HepG2 (cell line): ENCODE data around the gene TAGLN2. TPM values are rescaled to one million over a fixed set of nuclear protein-coding genes. Genes with fewer than 3 reads are reported as not detected.
"Not testable (repeated sequence)": the region's sequence is repeated elsewhere in the genome, so short reads cannot be mapped to it uniquely, and the experiment has no call there.

Experiments
- ATAC-seq: fragments of 200-7000 bp; cut with Tn5 transposase; 3 replicates; pipeline ENCODE4 v1.9.1; 2020; ENCODE audit warnings: mild to moderate bottlenecking, moderate library complexity
- BruUV-seq: library from RNA; stranded (reverse); fragments of 400-500 nt; replicated peaks from 2 replicates; lab custom pipeline; 2021; lab: Mats Ljungman, UMichigan
- CTCF ChIA-PET: fragments of 300-600 bp; formaldehyde crosslinking; extraction: SDS; loops from one replicate; lab custom pipeline; 2021; ENCODE audit warnings: low total read pairs, inconsistent platforms, low intra/inter-chr PET ratio; lab: Yijun Ruan, JAX
- POLR2A ChIA-PET: fragments of 350-600 bp; sonication (Branson Sonifier 250); formaldehyde crosslinking; loops from one replicate; lab custom pipeline; 2020; ENCODE audit warnings: antibody characterized with exemption, inconsistent platforms; lab: Yijun Ruan, JAX
- DNase-seq: peaks from one replicate; pipeline ENCODE4 v3.0.0-alpha.2; 2015; ENCODE audit warnings: low spot score
- FAIRE-seq: peaks from 3 replicates; lab custom pipeline; 2011; peaks lifted over from hg19 to GRCh38; lab: Jason Lieb, UNC
- H2AFZ ChIP-seq: one replicate; pipeline ENCODE4 v1.6.1; 2011; ENCODE audit warnings: low read length, inconsistent platforms
- H3K27ac ChIP-seq: fragments of 300-600 bp; 3 replicates; pipeline ENCODE4 v1.8.0; 2011; ENCODE audit warnings: mixed run types, mild to moderate bottlenecking, mixed read lengths, low read length, inconsistent platforms; ENCODE audit not compliant: insufficient read depth; ENCODE audit errors: extremely low read length
- H3K27me3 ChIP-seq, 2 experiments: fragments of 200-600 bp in 1 of 2; 2 replicates in 1 of 2; 3 replicates in 1 of 2; pipeline versions ENCODE4 v1.6.0 to v1.8.0; 2011; ENCODE audit warnings: low read length in 2 of 2, mild to moderate bottlenecking in 2 of 2, moderate library complexity in 2 of 2, inconsistent platforms in 1 of 2; ENCODE audit not compliant: insufficient read depth in 2 of 2, control insufficient read depth in 1 of 2
- H3K36me3 ChIP-seq, 2 experiments: fragments of 200-600 bp in 1 of 2; replicated peaks in 1 of 2; 2 replicates in 1 of 2; 3 replicates in 1 of 2; pipeline versions ENCODE4 v1.5.1 to v1.8.0; 2011; ENCODE audit warnings: low read length in 2 of 2, inconsistent platforms in 1 of 2; ENCODE audit not compliant: insufficient read depth in 2 of 2, control insufficient read depth in 1 of 2
- H3K4me1 ChIP-seq: 2 replicates; pipeline ENCODE4 v1.5.1; 2012; ENCODE audit warnings: low read length, inconsistent platforms; ENCODE audit not compliant: insufficient read depth
- H3K4me2 ChIP-seq: 2 replicates; pipeline ENCODE4 v1.6.0; 2011; ENCODE audit warnings: low read depth, low read length, inconsistent platforms
- H3K4me3 ChIP-seq, 3 experiments: fragments of 200-600 bp in 1 of 3; sonication (generic), shearing (Covaris generic) in 1 of 3; replicated peaks in 1 of 3; 2 replicates each; pipeline ENCODE4 v1.5.1; 2011 to 2016; ENCODE audit warnings: low read length in 3 of 3, inconsistent platforms in 2 of 3, low read depth in 2 of 3, mild to moderate bottlenecking in 2 of 3, control low read depth in 1 of 3, mixed read lengths in 1 of 3; ENCODE audit not compliant: insufficient read depth in 1 of 3
- H3K79me2 ChIP-seq: one replicate; pipeline ENCODE4 v1.6.1; 2011; ENCODE audit warnings: low read length, inconsistent platforms; ENCODE audit not compliant: insufficient read depth
- H3K9ac ChIP-seq: 2 replicates; pipeline ENCODE4 v1.6.0; 2011; ENCODE audit warnings: mild to moderate bottlenecking, low read depth, low read length, inconsistent platforms; ENCODE audit not compliant: insufficient read depth
- H3K9me3 ChIP-seq: 2 replicates; pipeline ENCODE4 v1.5.1; 2012; ENCODE audit warnings: mild to moderate bottlenecking, low read length
- H4K20me1 ChIP-seq: 2 replicates; pipeline ENCODE4 v1.6.0; 2011; ENCODE audit warnings: inconsistent platforms, mild to moderate bottlenecking, low read length, moderate library complexity; ENCODE audit not compliant: insufficient read depth
- ATF7 ChIP-seq, 2 experiments: fragments of 450-650 bp in 1 of 2; sonication (generic) in 1 of 2; formaldehyde crosslinking in 1 of 2; IDR thresholded peaks; 2 replicates each; pipeline versions ENCODE4 v1.4.0 to v1.6.1; 2016 to 2020; ENCODE audit warnings: antibody characterized with exemption in 1 of 2, mild to moderate bottlenecking in 1 of 2, missing genetic modification reagents in 1 of 2
- SIN3B ChIP-seq: fragments of 150-350 bp; IDR thresholded peaks from 2 replicates; pipeline ENCODE4 v1.6.1; 2014; ENCODE audit warnings: low read length
- SOX13 ChIP-seq, 3 experiments: fragments of 450-650 bp in 1 of 3; sonication (generic) in 1 of 3; formaldehyde crosslinking in 1 of 3; IDR thresholded peaks in 2 of 3; conservative IDR thresholded peaks in 1 of 3; 2 replicates each; pipeline versions ENCODE4 v1.5.0 to v1.6.1; 2016 to 2020; ENCODE audit warnings: antibody characterized with exemption in 1 of 3, mild to moderate bottlenecking in 1 of 3, missing compliant biosample characterization in 1 of 3, missing genetic modification reagents in 1 of 3, moderate library complexity in 1 of 3
- ZNF335 ChIP-seq: sonication (generic); formaldehyde crosslinking; IDR thresholded peaks from 2 replicates; pipeline ENCODE4 v1.4.0; 2020; ENCODE audit warnings: missing genetic modification reagents
- ZNF589 ChIP-seq: sonication (generic); formaldehyde crosslinking; conservative IDR thresholded peaks from 2 replicates; pipeline ENCODE4 v1.8.0; 2022; ENCODE audit warnings: mild to moderate bottlenecking, moderate library complexity, missing genetic modification reagents
- ZNF781 ChIP-seq: sonication (generic); formaldehyde crosslinking; IDR thresholded peaks from 2 replicates; pipeline ENCODE4 v1.5.1; 2020; ENCODE audit warnings: borderline replicate concordance, mild to moderate bottlenecking, missing genetic modification reagents; ENCODE audit errors: not compliant biosample characterization
- WGBS: methylation state at CpG from one replicate; pipeline ENCODE4 v1.1.6; 2017; ENCODE audit warnings: low lambda C conversion rate; 5-methylcytosine and 5-hydroxymethylcytosine counted together
- in situ Hi-C: cut with HindIII; loops from 2 replicates; pipeline ENCODE4 v1.10.0; 2017; ENCODE audit warnings: low pct_unique_long_range_greater_than_20kb; ENCODE audit not compliant: extremely low pct_ligation_motif_present
- intact Hi-C: fragments of 100-400 bp; cut with micrococcal nuclease; formaldehyde crosslinking; loops from one replicate; pipeline ENCODE4 v1.10.0; 2022; ENCODE audit not compliant: unreplicated experiment
- polyA plus RNA-seq, 8 experiments: library from polyadenylated mRNA; depleted of rRNA in 3 of 8; stranded (reverse) in 7 of 8; unstranded in 1 of 8; fragments of >200 nt; fragmentation: Illumina TruSeq in 4 of 8; extraction: Trizol in 4 of 8; gene quantifications; 2 replicates each; pipeline versions ENCODE4 v1.2.1 to v1.2.3, GENCODE V29; 2011 to 2016; ENCODE audit warnings: low read depth in 4 of 8, missing spikeins in 1 of 8, mixed read lengths in 1 of 8; ENCODE audit not compliant: insufficient read depth in 1 of 8
- total RNA-seq, 5 experiments: library from RNA; depleted of rRNA; stranded (reverse); fragments of >200 nt; fragmentation: Illumina TruSeq; extraction: Trizol; gene quantifications; 2 replicates each; pipeline ENCODE4 v1.2.3, GENCODE V29; 2016; ENCODE audit warnings: low read depth in 1 of 5
- TF ChIP-seq, protein P1 (sequence below): sonication (generic); formaldehyde crosslinking; IDR thresholded peaks from 2 replicates; pipeline ENCODE4 v1.9.0; 2022; ENCODE audit warnings: low read depth, missing genetic modification reagents
- TF ChIP-seq, protein P2 (sequence below): sonication (generic); formaldehyde crosslinking; IDR thresholded peaks from 2 replicates; pipeline ENCODE4 v1.4.0; 2020; ENCODE audit warnings: missing genetic modification reagents
- TF ChIP-seq, protein P3 (sequence below): sonication (generic); formaldehyde crosslinking; IDR thresholded peaks from 2 replicates; pipeline ENCODE4 v1.4.0; 2020; ENCODE audit warnings: missing genetic modification reagents, borderline replicate concordance

TAGLN2 gene
- total and polyA plus RNA-seq, 2 of the 13 experiments (the other 11 are each of a cell fraction or from before 2014, with no cell fraction given): 6.7 to 17.2 TPM

DNA sequence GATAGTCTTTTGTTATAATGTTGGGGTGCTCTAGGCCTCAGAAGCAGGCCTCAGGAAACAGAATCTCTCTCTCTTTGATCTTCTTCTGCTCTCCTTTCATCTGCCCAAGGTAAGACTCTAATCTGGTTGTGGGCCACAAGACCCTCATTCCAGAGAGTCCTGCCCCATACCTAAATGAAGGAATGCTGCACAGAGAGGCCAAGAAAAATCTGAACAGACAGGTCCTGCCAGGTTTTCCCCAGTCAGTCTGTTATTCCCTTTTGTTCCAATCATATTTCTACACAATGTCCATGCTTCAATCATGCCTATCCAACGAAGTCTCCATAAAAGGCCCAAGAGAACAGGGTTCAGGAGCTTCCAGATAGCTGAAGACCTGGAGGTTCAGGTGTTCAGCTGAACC, 18.3 kb downstream of the TAGLN2 start (continued):
- TF ChIP-seq ZNF781 (no peak), ZNF589 (CRISPR knock-in tag) (no peak)
- TF ChIP-seq, all 625 proteins: peak for 0

GRCh38 chr1:159904036-159904435, 21.3 kb downstream of the TAGLN2 start:
- H3K79me2 ChIP-seq, intact Hi-C loops, H3K27ac ChIP-seq, H4K20me1 ChIP-seq, H3K4me3 ChIP-seq, H3K4me2 ChIP-seq, H3K27me3 ChIP-seq, ATAC-seq, H3K36me3 ChIP-seq, BruUV-seq, H3K9ac ChIP-seq, H3K4me1 ChIP-seq, POLR2A ChIA-PET, H3K9me3 ChIP-seq, FAIRE-seq, in situ Hi-C loops, CTCF ChIA-PET, H2AFZ ChIP-seq, DNase-seq: not testable (repeated sequence)
- 65% methylated on average over 3 of the region's 3 CpGs for WGBS

DNA sequence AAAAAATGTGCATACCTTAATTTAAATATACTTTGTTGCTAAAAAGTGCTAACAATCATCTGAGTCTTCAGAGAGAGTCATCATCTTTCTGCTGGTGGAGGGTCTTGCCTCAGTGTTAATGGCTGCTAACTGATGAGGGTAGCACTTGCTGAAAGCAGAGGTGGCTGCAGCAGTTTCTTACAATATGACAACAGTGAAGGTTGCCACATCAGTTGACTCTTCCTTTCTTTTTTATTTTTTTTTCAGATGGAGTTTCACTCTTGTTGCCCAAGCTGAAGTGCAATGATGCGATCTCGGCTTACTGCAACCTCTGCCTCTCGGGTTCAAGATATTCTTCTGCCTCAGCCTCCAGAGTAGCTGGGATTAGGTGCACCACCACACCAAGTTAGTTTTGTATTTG, 22.8 kb downstream of the TAGLN2 start:
- Histone ChIP-seq H3K4me1 (no peaks in the 10 kb centered on the region), H4K20me1 (no peaks in the 10 kb centered on the region), H3K36me3 (no peaks in the 10 kb centered on the region), H3K4me2 (no peak overlapping the region), H3K27ac (no peak overlapping the region), H2AFZ (no peak overlapping the region), H3K9ac (no peak overlapping the region), H3K9me3 (no peaks in the 10 kb centered on the region), H3K79me2 (no peaks in the 10 kb centered on the region), H3K4me3 (no peak overlapping the region), H3K27me3 (peaks cover 1 to 4% of the 10 kb centered on the region in 2 experiments; a peak in 3 of 5 replicates)
- no peak for FAIRE-seq
- DNase-seq: no peak
- BruUV-seq: no TSS peak
- ChIA-PET CTCF (no interaction called here), POLR2A (no interaction called here)
- no peak for ATAC-seq
- WGBS: 55% methylated on average over 3 of the region's 3 CpGs
- in situ Hi-C loops (no loop called here), intact Hi-C loops (no loop called here)
- TF ChIP-seq, protein P1, sequence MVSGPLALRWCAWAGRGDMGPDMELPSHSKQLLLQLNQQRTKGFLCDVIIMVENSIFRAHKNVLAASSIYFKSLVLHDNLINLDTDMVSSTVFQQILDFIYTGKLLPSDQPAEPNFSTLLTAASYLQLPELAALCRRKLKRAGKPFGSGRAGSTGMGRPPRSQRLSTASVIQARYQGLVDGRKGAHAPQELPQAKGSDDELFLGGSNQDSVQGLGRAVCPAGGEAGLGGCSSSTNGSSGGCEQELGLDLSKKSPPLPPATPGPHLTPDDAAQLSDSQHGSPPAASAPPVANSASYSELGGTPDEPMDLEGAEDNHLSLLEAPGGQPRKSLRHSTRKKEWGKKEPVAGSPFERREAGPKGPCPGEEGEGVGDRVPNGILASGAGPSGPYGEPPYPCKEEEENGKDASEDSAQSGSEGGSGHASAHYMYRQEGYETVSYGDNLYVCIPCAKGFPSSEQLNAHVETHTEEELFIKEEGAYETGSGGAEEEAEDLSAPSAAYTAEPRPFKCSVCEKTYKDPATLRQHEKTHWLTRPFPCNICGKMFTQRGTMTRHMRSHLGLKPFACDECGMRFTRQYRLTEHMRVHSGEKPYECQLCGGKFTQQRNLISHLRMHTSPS (CRISPR knock-in tag): no peak
- TF ChIP-seq SIN3B (no peak), ATF7 (IDR thresholded peaks at IDR 0.05) (no peak), ATF7 (CRISPR knock-in tag; IDR thresholded peaks at IDR 0.05) (no peak), ZNF335 (CRISPR knock-in tag) (no peak), SOX13 (IDR thresholded peaks at IDR 0.05) (no peak), SOX13 (CRISPR knock-in tag; conservative IDR thresholded peaks at IDR 0.05 in 1 of 2, IDR thresholded peaks at IDR 0.05 in 1 of 2) (no peak)
- TF ChIP-seq, protein P2, sequence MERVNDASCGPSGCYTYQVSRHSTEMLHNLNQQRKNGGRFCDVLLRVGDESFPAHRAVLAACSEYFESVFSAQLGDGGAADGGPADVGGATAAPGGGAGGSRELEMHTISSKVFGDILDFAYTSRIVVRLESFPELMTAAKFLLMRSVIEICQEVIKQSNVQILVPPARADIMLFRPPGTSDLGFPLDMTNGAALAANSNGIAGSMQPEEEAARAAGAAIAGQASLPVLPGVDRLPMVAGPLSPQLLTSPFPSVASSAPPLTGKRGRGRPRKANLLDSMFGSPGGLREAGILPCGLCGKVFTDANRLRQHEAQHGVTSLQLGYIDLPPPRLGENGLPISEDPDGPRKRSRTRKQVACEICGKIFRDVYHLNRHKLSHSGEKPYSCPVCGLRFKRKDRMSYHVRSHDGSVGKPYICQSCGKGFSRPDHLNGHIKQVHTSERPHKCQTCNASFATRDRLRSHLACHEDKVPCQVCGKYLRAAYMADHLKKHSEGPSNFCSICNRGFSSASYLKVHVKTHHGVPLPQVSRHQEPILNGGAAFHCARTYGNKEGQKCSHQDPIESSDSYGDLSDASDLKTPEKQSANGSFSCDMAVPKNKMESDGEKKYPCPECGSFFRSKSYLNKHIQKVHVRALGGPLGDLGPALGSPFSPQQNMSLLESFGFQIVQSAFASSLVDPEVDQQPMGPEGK (CRISPR knock-in tag): no peak
- TF ChIP-seq, protein P3, sequence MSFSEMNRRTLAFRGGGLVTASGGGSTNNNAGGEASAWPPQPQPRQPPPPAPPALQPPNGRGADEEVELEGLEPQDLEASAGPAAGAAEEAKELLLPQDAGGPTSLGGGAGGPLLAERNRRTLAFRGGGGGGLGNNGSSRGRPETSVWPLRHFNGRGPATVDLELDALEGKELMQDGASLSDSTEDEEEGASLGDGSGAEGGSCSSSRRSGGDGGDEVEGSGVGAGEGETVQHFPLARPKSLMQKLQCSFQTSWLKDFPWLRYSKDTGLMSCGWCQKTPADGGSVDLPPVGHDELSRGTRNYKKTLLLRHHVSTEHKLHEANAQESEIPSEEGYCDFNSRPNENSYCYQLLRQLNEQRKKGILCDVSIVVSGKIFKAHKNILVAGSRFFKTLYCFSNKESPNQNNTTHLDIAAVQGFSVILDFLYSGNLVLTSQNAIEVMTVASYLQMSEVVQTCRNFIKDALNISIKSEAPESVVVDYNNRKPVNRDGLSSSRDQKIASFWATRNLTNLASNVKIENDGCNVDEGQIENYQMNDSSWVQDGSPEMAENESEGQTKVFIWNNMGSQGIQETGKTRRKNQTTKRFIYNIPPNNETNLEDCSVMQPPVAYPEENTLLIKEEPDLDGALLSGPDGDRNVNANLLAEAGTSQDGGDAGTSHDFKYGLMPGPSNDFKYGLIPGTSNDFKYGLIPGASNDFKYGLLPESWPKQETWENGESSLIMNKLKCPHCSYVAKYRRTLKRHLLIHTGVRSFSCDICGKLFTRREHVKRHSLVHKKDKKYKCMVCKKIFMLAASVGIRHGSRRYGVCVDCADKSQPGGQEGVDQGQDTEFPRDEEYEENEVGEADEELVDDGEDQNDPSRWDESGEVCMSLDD: no peak
